HG03095 (cell line): ENCODE measurements around the gene NR5A1.

Source experiments
- ATAC-seq: cut with Tn5 transposase; IDR thresholded peaks from one replicate; pipeline ENCODE4 v1.9.1; 2021; ENCODE audit warnings: moderate library complexity; ENCODE audit not compliant: unreplicated experiment

Gene NR5A1

GRCh38 chr9:124506931-124507879, at the start of gene NR5A1:
Gene NR5A1, minus strand, starts transcription at chr9:124507399. Its CDS starts 4,004 bp downstream, at chr9:124503395.
- no peak for ATAC-seq

GRCh38 chr9:124555043-124555442, 47.8 kb upstream of the NR5A1 start:
- ATAC-seq = no peak

GRCh38 chr9:124553738-124554137, 46.5 kb upstream of the NR5A1 start:
- ATAC-seq = no peak

- no peak for ATAC-seq
Observed at GRCh38 chr9:124552273-124552605, 45.0 kb upstream of the NR5A1 start.

GRCh38 chr9:124551472-124552272, 44.5 kb upstream of the NR5A1 start:
- ATAC-seq = no peak

GRCh38 chr9:124550072-124550471, 42.9 kb upstream of the NR5A1 start:
- no peak for ATAC-seq

GRCh38 chr9:124549016-124549415, 41.8 kb upstream of the NR5A1 start:
- no peak for ATAC-seq

- ATAC-seq = no peak
Observed at GRCh38 chr9:124544535-124544934, 37.3 kb upstream of the NR5A1 start.

GRCh38 chr9:124541824-124542223, 34.6 kb upstream of the NR5A1 start:
- no peak for ATAC-seq

- no peak for ATAC-seq
Observed at GRCh38 chr9:124537926-124538325, 30.7 kb upstream of the NR5A1 start.

GRCh38 chr9:124535846-124536245, 28.6 kb upstream of the NR5A1 start:
- ATAC-seq = no peak

- no peak for ATAC-seq
Observed at GRCh38 chr9:124532897-124533296, 25.7 kb upstream of the NR5A1 start.

GRCh38 chr9:124531115-124531514, 23.9 kb upstream of the NR5A1 start:
- no peak for ATAC-seq

- ATAC-seq = no peak
Observed at GRCh38 chr9:124530246-124530645, 23.0 kb upstream of the NR5A1 start.

GRCh38 chr9:124527781-124528180, 20.6 kb upstream of the NR5A1 start:
- ATAC-seq = no peak

- no peak for ATAC-seq
Observed at GRCh38 chr9:124526174-124526573, 19.0 kb upstream of the NR5A1 start.

- ATAC-seq = no peak
Observed at GRCh38 chr9:124522121-124523098, 15.2 kb upstream of the NR5A1 start.

GRCh38 chr9:124521142-124521541, 13.9 kb upstream of the NR5A1 start:
- no peak for ATAC-seq

GRCh38 chr9:124520206-124520596, 13.0 kb upstream of the NR5A1 start:
- ATAC-seq = no peak

GRCh38 chr9:124518116-124518515, 10.9 kb upstream of the NR5A1 start:
- ATAC-seq = no peak

- no peak for ATAC-seq
Observed at GRCh38 chr9:124517600-124517999, 10.4 kb upstream of the NR5A1 start.
